ENCODE measurements around the gene VPS37C. TPM values are rescaled to one million over a fixed set of nuclear protein-coding genes. Genes with fewer than 3 reads are reported as not detected.

The VPS37C gene
- total and polyA plus RNA-seq, 4 donors, result 2.6 to 6.1 (median 5.1) TPM

DNA sequence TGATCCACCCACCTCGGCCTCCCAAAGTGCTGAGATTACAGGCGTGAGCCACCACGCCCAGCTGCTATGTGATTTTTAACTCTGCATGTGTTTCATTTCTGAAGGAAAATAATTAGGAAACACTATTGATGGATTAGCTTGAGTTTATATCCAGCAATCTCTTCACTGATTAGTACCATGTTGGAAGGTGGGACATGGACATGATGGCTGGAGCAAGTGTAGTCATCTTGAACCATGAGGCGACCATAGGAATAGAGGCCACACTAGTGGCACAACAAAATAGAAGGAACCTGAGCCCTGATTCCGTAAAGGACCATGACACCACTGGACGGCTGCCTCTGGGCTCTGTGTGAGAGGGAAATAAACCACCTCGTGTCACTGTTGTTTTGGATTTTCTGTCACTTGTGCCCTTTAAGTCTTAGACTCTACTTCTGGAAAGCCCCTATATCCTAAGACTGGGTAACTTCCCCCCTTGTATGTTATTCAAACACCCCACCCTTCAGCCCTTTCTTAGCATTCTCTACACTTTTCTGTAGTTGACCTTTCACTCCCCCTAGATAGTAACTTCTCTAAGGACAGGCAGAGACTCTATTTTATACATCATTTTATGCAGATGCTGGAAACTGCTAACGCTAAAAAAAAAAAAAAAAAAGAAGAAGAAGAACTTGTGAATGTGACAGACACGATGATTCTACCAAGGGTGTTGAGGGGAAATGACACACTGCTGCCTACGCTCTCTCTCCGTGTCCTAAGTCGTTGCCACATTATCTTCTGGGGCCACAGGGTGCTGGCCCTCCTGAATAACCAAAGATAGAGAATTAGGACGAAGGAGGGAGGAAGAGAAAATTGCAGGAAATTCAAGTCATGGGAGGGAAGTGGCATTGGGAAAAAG is 2.7 kb upstream of the VPS37C start:
- H3K4me1 ChIP-seq (ENCODE audit: control insufficient read depth in 4 of 4, insufficient read depth in 4 of 4, low read length in 3 of 4), result peaks cover 0 to 18% (median 15%) of the 10 kb centered on the region in 4 donors
- no peak overlapping the region for H3K4me3 ChIP-seq (ENCODE audit: low read depth in 1 of 3, low read length in 3 of 3)
- peak overlapping the region; percentile 1 to 70 for H3K27ac ChIP-seq (ENCODE audit: low read depth in 1 of 2, low read length in 2 of 2)
- H3K27me3 ChIP-seq (ENCODE audit: control insufficient read depth in 4 of 4, insufficient read depth in 4 of 4, low read length in 3 of 4), result no peaks in the 10 kb centered on the region
- TF ChIP-seq YY1 (IDR thresholded peaks at IDR 0.05), result no peak
- TF ChIP-seq RXRA (IDR thresholded peaks at IDR 0.05), result no peak
- no peak for TF ChIP-seq GABPA (IDR thresholded peaks at IDR 0.05 in 1 of 2, conservative IDR thresholded peaks at IDR 0.05 in 1 of 2)
- TF ChIP-seq HNF4A (conservative IDR thresholded peaks at IDR 0.05), result no peak
- TF ChIP-seq, protein P1, sequence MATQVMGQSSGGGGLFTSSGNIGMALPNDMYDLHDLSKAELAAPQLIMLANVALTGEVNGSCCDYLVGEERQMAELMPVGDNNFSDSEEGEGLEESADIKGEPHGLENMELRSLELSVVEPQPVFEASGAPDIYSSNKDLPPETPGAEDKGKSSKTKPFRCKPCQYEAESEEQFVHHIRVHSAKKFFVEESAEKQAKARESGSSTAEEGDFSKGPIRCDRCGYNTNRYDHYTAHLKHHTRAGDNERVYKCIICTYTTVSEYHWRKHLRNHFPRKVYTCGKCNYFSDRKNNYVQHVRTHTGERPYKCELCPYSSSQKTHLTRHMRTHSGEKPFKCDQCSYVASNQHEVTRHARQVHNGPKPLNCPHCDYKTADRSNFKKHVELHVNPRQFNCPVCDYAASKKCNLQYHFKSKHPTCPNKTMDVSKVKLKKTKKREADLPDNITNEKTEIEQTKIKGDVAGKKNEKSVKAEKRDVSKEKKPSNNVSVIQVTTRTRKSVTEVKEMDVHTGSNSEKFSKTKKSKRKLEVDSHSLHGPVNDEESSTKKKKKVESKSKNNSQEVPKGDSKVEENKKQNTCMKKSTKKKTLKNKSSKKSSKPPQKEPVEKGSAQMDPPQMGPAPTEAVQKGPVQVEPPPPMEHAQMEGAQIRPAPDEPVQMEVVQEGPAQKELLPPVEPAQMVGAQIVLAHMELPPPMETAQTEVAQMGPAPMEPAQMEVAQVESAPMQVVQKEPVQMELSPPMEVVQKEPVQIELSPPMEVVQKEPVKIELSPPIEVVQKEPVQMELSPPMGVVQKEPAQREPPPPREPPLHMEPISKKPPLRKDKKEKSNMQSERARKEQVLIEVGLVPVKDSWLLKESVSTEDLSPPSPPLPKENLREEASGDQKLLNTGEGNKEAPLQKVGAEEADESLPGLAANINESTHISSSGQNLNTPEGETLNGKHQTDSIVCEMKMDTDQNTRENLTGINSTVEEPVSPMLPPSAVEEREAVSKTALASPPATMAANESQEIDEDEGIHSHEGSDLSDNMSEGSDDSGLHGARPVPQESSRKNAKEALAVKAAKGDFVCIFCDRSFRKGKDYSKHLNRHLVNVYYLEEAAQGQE (IDR thresholded peaks at IDR 0.05), result no peak
- TF ChIP-seq RAD21 (IDR thresholded peaks at IDR 0.05), result no peak
- TF ChIP-seq, protein P2, sequence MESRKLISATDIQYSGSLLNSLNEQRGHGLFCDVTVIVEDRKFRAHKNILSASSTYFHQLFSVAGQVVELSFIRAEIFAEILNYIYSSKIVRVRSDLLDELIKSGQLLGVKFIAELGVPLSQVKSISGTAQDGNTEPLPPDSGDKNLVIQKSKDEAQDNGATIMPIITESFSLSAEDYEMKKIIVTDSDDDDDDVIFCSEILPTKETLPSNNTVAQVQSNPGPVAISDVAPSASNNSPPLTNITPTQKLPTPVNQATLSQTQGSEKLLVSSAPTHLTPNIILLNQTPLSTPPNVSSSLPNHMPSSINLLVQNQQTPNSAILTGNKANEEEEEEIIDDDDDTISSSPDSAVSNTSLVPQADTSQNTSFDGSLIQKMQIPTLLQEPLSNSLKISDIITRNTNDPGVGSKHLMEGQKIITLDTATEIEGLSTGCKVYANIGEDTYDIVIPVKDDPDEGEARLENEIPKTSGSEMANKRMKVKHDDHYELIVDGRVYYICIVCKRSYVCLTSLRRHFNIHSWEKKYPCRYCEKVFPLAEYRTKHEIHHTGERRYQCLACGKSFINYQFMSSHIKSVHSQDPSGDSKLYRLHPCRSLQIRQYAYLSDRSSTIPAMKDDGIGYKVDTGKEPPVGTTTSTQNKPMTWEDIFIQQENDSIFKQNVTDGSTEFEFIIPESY (IDR thresholded peaks at IDR 0.05), result no peak
- no peak for TF ChIP-seq FOXA2 (IDR thresholded peaks at IDR 0.05)
- TF ChIP-seq EGR1 (IDR thresholded peaks at IDR 0.05; ENCODE audit: low read depth in 2 of 2), result no peak
- no peak for TF ChIP-seq NR2F2 (IDR thresholded peaks at IDR 0.05)
- no peak for TF ChIP-seq TAF1 (conservative IDR thresholded peaks at IDR 0.05)
- no peaks in the 10 kb centered on the region for H3K36me3 ChIP-seq (ENCODE audit: control insufficient read depth in 4 of 4, insufficient read depth in 3 of 4, low read depth in 1 of 4, low read length in 3 of 4)
- H3K9ac ChIP-seq (ENCODE audit: low read depth in 1 of 2, low read length in 2 of 2), result no peak overlapping the region
- no peaks in the 10 kb centered on the region for H3K9me3 ChIP-seq (ENCODE audit: control insufficient read depth in 4 of 4, low read length in 3 of 4)
- DNase-seq (ENCODE audit: low spot score), result no peak
- WGBS, result 74% methylated on average over 13 of the region's 13 CpGs

DNA sequence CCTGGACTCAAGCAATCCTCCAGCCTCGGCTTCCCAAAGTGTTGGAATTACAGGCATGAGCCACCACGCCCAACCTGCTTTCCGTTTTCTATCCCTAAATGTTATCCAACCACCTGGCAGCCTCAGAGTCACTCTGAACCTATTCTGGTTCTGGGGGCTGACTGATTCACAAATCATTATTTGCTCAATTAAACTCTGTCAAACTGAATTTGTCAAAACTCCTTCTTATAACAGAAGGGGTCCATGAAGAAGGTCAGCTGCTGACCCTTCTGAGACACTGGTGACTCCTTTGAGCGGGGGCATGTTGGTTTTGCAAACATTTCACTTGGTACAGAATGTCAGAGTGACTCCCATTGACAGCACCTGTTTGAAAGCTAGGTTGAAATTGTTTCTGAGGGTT is 1.8 kb upstream of the VPS37C start:
- H3K4me1 ChIP-seq (ENCODE audit: control insufficient read depth in 4 of 4, insufficient read depth in 4 of 4, low read length in 3 of 4), result peaks cover 0 to 18% (median 15%) of the 10 kb centered on the region in 4 donors
- no peak overlapping the region for H3K4me3 ChIP-seq (ENCODE audit: low read depth in 1 of 3, low read length in 3 of 3)
- H3K27ac ChIP-seq (ENCODE audit: low read depth in 1 of 2, low read length in 2 of 2), result no peak overlapping the region
- DNase-seq (ENCODE audit: low spot score), result no peak
- no peak overlapping the region for H3K9ac ChIP-seq (ENCODE audit: low read depth in 1 of 2, low read length in 2 of 2)
- TF ChIP-seq JUND (IDR thresholded peaks at IDR 0.05) (no peak), GABPA (IDR thresholded peaks at IDR 0.05 in 1 of 2, conservative IDR thresholded peaks at IDR 0.05 in 1 of 2) (no peak), NR2F2 (IDR thresholded peaks at IDR 0.05) (no peak), RAD21 (IDR thresholded peaks at IDR 0.05) (no peak), RXRA (IDR thresholded peaks at IDR 0.05) (no peak), HNF4A (conservative IDR thresholded peaks at IDR 0.05) (no peak), FOXA1 (IDR thresholded peaks at IDR 0.05) (no peak), FOXA2 (IDR thresholded peaks at IDR 0.05) (no peak), TAF1 (conservative IDR thresholded peaks at IDR 0.05) (no peak)
- TF ChIP-seq, protein P3, sequence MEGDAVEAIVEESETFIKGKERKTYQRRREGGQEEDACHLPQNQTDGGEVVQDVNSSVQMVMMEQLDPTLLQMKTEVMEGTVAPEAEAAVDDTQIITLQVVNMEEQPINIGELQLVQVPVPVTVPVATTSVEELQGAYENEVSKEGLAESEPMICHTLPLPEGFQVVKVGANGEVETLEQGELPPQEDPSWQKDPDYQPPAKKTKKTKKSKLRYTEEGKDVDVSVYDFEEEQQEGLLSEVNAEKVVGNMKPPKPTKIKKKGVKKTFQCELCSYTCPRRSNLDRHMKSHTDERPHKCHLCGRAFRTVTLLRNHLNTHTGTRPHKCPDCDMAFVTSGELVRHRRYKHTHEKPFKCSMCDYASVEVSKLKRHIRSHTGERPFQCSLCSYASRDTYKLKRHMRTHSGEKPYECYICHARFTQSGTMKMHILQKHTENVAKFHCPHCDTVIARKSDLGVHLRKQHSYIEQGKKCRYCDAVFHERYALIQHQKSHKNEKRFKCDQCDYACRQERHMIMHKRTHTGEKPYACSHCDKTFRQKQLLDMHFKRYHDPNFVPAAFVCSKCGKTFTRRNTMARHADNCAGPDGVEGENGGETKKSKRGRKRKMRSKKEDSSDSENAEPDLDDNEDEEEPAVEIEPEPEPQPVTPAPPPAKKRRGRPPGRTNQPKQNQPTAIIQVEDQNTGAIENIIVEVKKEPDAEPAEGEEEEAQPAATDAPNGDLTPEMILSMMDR (IDR thresholded peaks at IDR 0.05; ENCODE audit: low read depth, low read length, missing input control), result no peak
- TF ChIP-seq, protein P4, sequence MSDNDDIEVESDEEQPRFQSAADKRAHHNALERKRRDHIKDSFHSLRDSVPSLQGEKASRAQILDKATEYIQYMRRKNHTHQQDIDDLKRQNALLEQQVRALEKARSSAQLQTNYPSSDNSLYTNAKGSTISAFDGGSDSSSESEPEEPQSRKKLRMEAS (IDR thresholded peaks at IDR 0.05), result no peak
- TF ChIP-seq, protein P5, sequence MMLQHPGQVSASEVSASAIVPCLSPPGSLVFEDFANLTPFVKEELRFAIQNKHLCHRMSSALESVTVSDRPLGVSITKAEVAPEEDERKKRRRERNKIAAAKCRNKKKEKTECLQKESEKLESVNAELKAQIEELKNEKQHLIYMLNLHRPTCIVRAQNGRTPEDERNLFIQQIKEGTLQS (IDR thresholded peaks at IDR 0.05), result no peak
- TF ChIP-seq, protein P2 (IDR thresholded peaks at IDR 0.05), result no peak
- H3K36me3 ChIP-seq (ENCODE audit: control insufficient read depth in 4 of 4, insufficient read depth in 3 of 4, low read depth in 1 of 4, low read length in 3 of 4), result no peaks in the 10 kb centered on the region
- 94% methylated on average over 4 of the region's 4 CpGs for WGBS
- H3K9me3 ChIP-seq (ENCODE audit: control insufficient read depth in 4 of 4, low read length in 3 of 4), result no peaks in the 10 kb centered on the region
- H3K27me3 ChIP-seq (ENCODE audit: control insufficient read depth in 4 of 4, insufficient read depth in 4 of 4, low read length in 3 of 4), result no peaks in the 10 kb centered on the region
